PC-9 (cell line): Measurements from ENCODE around the gene PDK2. TPM values are rescaled to one million over a fixed set of nuclear protein-coding genes. Genes with fewer than 3 reads are reported as not detected.

Experiments used
- BruUV-seq: library from RNA; stranded (reverse); fragments of 400-500 nt; replicated peaks from 2 replicates; lab custom pipeline; 2021; lab: Mats Ljungman, UMichigan
- CTCF ChIA-PET: fragments of 300-600 bp; sonication (Branson Sonifier 250); formaldehyde crosslinking; loops from one replicate; lab custom pipeline; 2022; ENCODE audit warnings: antibody characterized with exemption; lab: Charles Lee
- POLR2A ChIA-PET: fragments of 300-600 bp; sonication (Branson Sonifier 250); formaldehyde crosslinking; loops from one replicate; lab custom pipeline; 2022; ENCODE audit warnings: antibody characterized with exemption; ENCODE audit not compliant: unreplicated experiment; lab: Charles Lee
- DNase-seq, 2 experiments: peaks; one replicate each; pipeline versions ENCODE4 v3.0.0 to v3.0.0-alpha.2; 2015 to 2022; ENCODE audit warnings: mixed read lengths in 1 of 2
- H2AFZ ChIP-seq: fragments of 200-600 bp; sonication (generic); 2 replicates; pipeline ENCODE4 v1.8.1; 2017; ENCODE audit warnings: antibody characterized with exemption
- H3F3A ChIP-seq: fragments of 200-600 bp; sonication (generic); 2 replicates; pipeline ENCODE4 v1.8.1; 2017; ENCODE audit warnings: antibody characterized with exemption, mild to moderate bottlenecking, low read depth; ENCODE audit not compliant: insufficient read depth
- H3K27ac ChIP-seq: fragments of 200-600 bp; sonication (generic); 2 replicates; pipeline ENCODE4 v1.6.1; 2016; ENCODE audit warnings: mixed run types
- H3K27me3 ChIP-seq: fragments of 200-600 bp; sonication (generic); 2 replicates; pipeline ENCODE4 v1.6.1; 2016; ENCODE audit warnings: low read depth, mixed run types; ENCODE audit not compliant: insufficient read depth
- H3K36me3 ChIP-seq: fragments of 200-600 bp; sonication (generic); 2 replicates; pipeline ENCODE4 v1.6.1; 2016; ENCODE audit warnings: low read depth, mixed run types
- H3K4me1 ChIP-seq: fragments of 200-600 bp; sonication (generic); replicated peaks from 2 replicates; pipeline ENCODE4 v1.6.1; 2016; ENCODE audit warnings: mixed run types; ENCODE audit not compliant: insufficient read depth
- H3K4me2 ChIP-seq: fragments of 200-600 bp; sonication (generic); 2 replicates; pipeline ENCODE4 v1.6.1; 2017; ENCODE audit warnings: mixed run types
- H3K4me3 ChIP-seq: fragments of 200-600 bp; sonication (generic); 2 replicates; pipeline ENCODE4 v1.6.1; 2016; ENCODE audit warnings: mixed run types
- H3K79me2 ChIP-seq: fragments of 200-600 bp; sonication (generic); 2 replicates; pipeline ENCODE4 v1.6.1; 2017; ENCODE audit warnings: low read depth, mixed run types
- H3K9me2 ChIP-seq: fragments of 200-600 bp; sonication (generic); 2 replicates; pipeline ENCODE4 v1.8.1; 2017; ENCODE audit warnings: mild to moderate bottlenecking; ENCODE audit not compliant: insufficient read depth
- H3K9me3 ChIP-seq: fragments of 200-600 bp; sonication (generic); 2 replicates; pipeline ENCODE4 v1.8.1; 2016; ENCODE audit warnings: low read depth; ENCODE audit not compliant: insufficient read depth
- H4K20me1 ChIP-seq: fragments of 200-600 bp; sonication (generic); 2 replicates; pipeline ENCODE4 v1.8.1; 2017; ENCODE audit not compliant: insufficient read depth
- CTCF ChIP-seq: fragments of 200-600 bp; sonication (generic); conservative IDR thresholded peaks from 2 replicates; pipeline ENCODE4 v1.6.1; 2017; ENCODE audit warnings: mixed run types, antibody characterized with exemption, mild to moderate bottlenecking, moderate library complexity
- EZH2 ChIP-seq: fragments of 200-600 bp; sonication (generic); IDR thresholded peaks from 2 replicates; pipeline ENCODE4 v1.8.0; 2017; ENCODE audit warnings: antibody characterized with exemption, low read depth
- intact Hi-C: fragments of 100-400 bp; cut with micrococcal nuclease; formaldehyde crosslinking; loops from one replicate; pipeline ENCODE4 v1.10.0; 2022; ENCODE audit not compliant: unreplicated experiment
- total RNA-seq: library from RNA; stranded (reverse); gene quantifications from 2 replicates; pipeline ENCODE4 v1.2.3, GENCODE V29; 2021

PDK2 gene
- total RNA-seq, 1 experiment from 2014 or later: 58.7 TPM

DNA sequence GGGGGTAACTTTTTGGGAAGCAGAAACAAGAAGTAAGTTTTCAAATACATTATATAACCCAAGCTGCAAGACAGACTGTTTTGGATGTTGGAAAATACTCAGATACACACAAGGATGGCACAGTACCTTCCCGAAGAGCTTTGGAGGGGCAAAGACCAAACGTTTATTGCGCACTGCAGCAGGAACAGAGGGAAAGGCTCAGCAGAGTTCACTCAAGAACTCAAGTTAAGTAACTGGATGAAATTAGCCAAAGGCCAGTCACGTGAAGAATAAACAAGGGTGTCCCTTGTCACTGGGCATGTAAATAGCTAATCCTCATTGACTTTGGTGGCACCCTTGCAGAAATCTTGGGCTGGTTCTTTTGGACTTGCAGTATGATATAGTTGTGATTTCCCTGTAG, 2.8 kb downstream of the PDK2 start:
- H3K4me2 ChIP-seq: no peak overlapping the region
- DNase-seq: no peak
- no peak overlapping the region for H3K27ac ChIP-seq
- H3F3A ChIP-seq: peaks cover 46% of the 10 kb centered on the region
- POLR2A ChIA-PET: no interaction called here
- H2AFZ ChIP-seq: no peak overlapping the region
- H3K27me3 ChIP-seq: no peaks in the 10 kb centered on the region
- H4K20me1 ChIP-seq: peaks cover 6% of the 10 kb centered on the region; the same call in 1 of the 2 replicates
- peaks cover 10% of the 10 kb centered on the region; the same call in 1 of the 2 replicates for H3K79me2 ChIP-seq
- no peaks in the 10 kb centered on the region for H3K9me2 ChIP-seq
- intact Hi-C loops: loop anchor here (10.0 kb wide), 1 partner anchor 377 kb away; the partner anchor contains the start of gene RSAD1
- H3K9me3 ChIP-seq: no peaks in the 10 kb centered on the region
- TF ChIP-seq EZH2 (no peak), CTCF (no peak)
- H3K4me3 ChIP-seq: no peak overlapping the region
- BruUV-seq: no TSS peak
- H3K36me3 ChIP-seq: no peaks in the 10 kb centered on the region
- peaks cover 46% of the 10 kb centered on the region for H3K4me1 ChIP-seq
- CTCF ChIA-PET: interaction anchor here (0.5 kb wide), 1 partner anchor 82 kb away, joined by 6 read pairs; no protein-coding TSS in a partner anchor

DNA sequence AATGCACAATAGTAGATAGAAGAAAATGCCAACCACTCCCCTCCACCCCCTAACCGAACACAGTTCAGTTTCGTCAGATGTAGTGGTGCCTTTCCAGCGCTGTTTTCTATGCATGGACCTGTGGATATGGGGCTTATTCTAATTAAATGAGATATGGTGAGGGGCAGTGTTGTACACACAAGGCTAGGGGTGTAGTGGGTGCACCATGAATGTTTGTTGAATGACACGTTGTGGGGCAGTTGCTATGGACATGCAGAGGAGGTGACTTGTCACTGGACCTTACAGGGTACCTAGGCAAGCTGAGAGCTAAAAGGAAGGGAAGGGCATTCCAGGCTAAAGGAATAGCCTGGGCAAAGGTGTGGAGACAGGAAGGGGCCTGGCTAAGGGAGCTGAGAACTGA, 3.4 kb downstream of the PDK2 start:
- Histone ChIP-seq H3K79me2 (peaks cover 11% of the 10 kb centered on the region; the same call in 1 of the 2 replicates), H3K4me1 (peaks cover 45% of the 10 kb centered on the region), H3K9me2 (no peaks in the 10 kb centered on the region), H3K27ac (no peak overlapping the region), H2AFZ (no peak overlapping the region), H3K4me2 (no peak overlapping the region), H4K20me1 (peaks cover 6% of the 10 kb centered on the region; the same call in 1 of the 2 replicates), H3K27me3 (no peaks in the 10 kb centered on the region), H3K9me3 (no peaks in the 10 kb centered on the region), H3F3A (peaks cover 40% of the 10 kb centered on the region), H3K4me3 (no peak overlapping the region), H3K36me3 (no peaks in the 10 kb centered on the region)
- no TSS peak for BruUV-seq
- intact Hi-C loops: loop anchor here (10.0 kb wide), 1 partner anchor 376 kb away; the partner anchor contains the start of gene RSAD1
- DNase-seq: no peak
- ChIA-PET CTCF (no interaction called here), POLR2A (no interaction called here)
- TF ChIP-seq CTCF (no peak), EZH2 (no peak)

- peaks cover 44% of the 10 kb centered on the region for H3K4me1 ChIP-seq
- TF ChIP-seq CTCF (no peak), EZH2 (no peak)
- H3K36me3 ChIP-seq: no peaks in the 10 kb centered on the region
- intact Hi-C loops: loop anchor here (10.0 kb wide), 1 partner anchor 376 kb away; the partner anchor contains the start of gene RSAD1
- H3K9me3 ChIP-seq: no peaks in the 10 kb centered on the region
- no peak overlapping the region for H3K4me2 ChIP-seq
- H3K9me2 ChIP-seq: no peaks in the 10 kb centered on the region
- BruUV-seq: no TSS peak
- H3F3A ChIP-seq: peaks cover 36% of the 10 kb centered on the region
- CTCF ChIA-PET: no interaction called here
- peaks cover 6% of the 10 kb centered on the region; the same call in 1 of the 2 replicates for H4K20me1 ChIP-seq
- no peak overlapping the region for H3K27ac ChIP-seq
- POLR2A ChIA-PET: no interaction called here
- no peak for DNase-seq
- H3K4me3 ChIP-seq: no peak overlapping the region
- no peak overlapping the region for H2AFZ ChIP-seq
- no peaks in the 10 kb centered on the region for H3K27me3 ChIP-seq
- H3K79me2 ChIP-seq: peaks cover 11% of the 10 kb centered on the region; the same call in 1 of the 2 replicates
These were observed 3.9 kb downstream of the PDK2 start for GRCh38 chr17:50099003-50099402.
